CD4-positive, alpha-beta T cell (primary cell): ENCODE measurements around the gene ARHGAP33. TPM values are rescaled to one million over a fixed set of nuclear protein-coding genes. Genes with fewer than 3 reads are reported as not detected.

Experiments used
- ATAC-seq: fragments of 200-7000 bp; cut with Tn5 transposase; one replicate; pipeline ENCODE4 v1.10.0; 2022; ENCODE audit warnings: mild to moderate bottlenecking; ENCODE audit not compliant: poor library complexity
- CTCF ChIA-PET: fragments of 350-600 bp; sonication (Branson Sonifier 250); formaldehyde crosslinking; loops from one replicate; lab custom pipeline; 2021; ENCODE audit warnings: antibody characterized with exemption, inconsistent platforms; lab: Charles Lee
- POLR2A ChIA-PET: fragments of 350-600 bp; sonication (Branson Sonifier 250); formaldehyde crosslinking; loops from one replicate; lab custom pipeline; 2021; ENCODE audit warnings: antibody characterized with exemption, inconsistent platforms; lab: Charles Lee
- DNase-seq, 14 experiments: peaks; one replicate each; pipeline ENCODE4 v3.0.0-alpha.2; 2013 to 2020; ENCODE audit warnings: mixed read lengths in 2 of 14
- H3K27ac ChIP-seq, 2 donors: one replicate each; pipeline versions ENCODE4 v1.5.1 to v1.7.0; 2013; ENCODE audit warnings: low read length in 2 of 2, low read depth in 1 of 2, mild to moderate bottlenecking in 1 of 2
- H3K27me3 ChIP-seq, 2 experiments: 1 replicate in 1 of 2; 2 replicates in 1 of 2; pipeline versions ENCODE4 v1.6.1 to v1.7.0; 2013; ENCODE audit warnings: low read length in 2 of 2, control low read depth in 1 of 2, mild to moderate bottlenecking in 1 of 2, moderate library complexity in 1 of 2; ENCODE audit not compliant: insufficient read depth in 2 of 2, control insufficient read depth in 1 of 2
- H3K36me3 ChIP-seq: one replicate; pipeline ENCODE4 v1.6.1; 2013; ENCODE audit warnings: low read length, control low read depth; ENCODE audit not compliant: insufficient read depth
- H3K4me1 ChIP-seq: one replicate; pipeline ENCODE4 v1.6.1; 2013; ENCODE audit warnings: low read length, control low read depth; ENCODE audit not compliant: insufficient read depth
- H3K4me3 ChIP-seq: one replicate; pipeline ENCODE4 v1.5.1; 2013; ENCODE audit warnings: mild to moderate bottlenecking, low read length, moderate library complexity
- H3K9me3 ChIP-seq, 2 experiments: 1 replicate in 1 of 2; 2 replicates in 1 of 2; pipeline versions ENCODE4 v1.6.1 to v1.7.0; 2013; ENCODE audit warnings: low read length in 2 of 2, mild to moderate bottlenecking in 2 of 2, control low read depth in 1 of 2, moderate library complexity in 1 of 2; ENCODE audit not compliant: control insufficient read depth in 1 of 2, insufficient read depth in 1 of 2
- H3K27ac Mint-ChIP-seq: one replicate; pipeline ENCODE4 v1.8.0; 2020; ENCODE audit warnings: mixed read lengths
- H3K27me3 Mint-ChIP-seq: one replicate; pipeline ENCODE4 v1.8.0; 2021; ENCODE audit warnings: mixed read lengths
- H3K36me3 Mint-ChIP-seq: one replicate; pipeline ENCODE4 v1.8.0; 2021; ENCODE audit warnings: low read depth, mixed read lengths
- H3K4me1 Mint-ChIP-seq: one replicate; pipeline ENCODE4 v1.8.0; 2021; ENCODE audit warnings: low read depth, mixed read lengths
- H3K4me3 Mint-ChIP-seq: one replicate; pipeline ENCODE4 v1.8.0; 2020; ENCODE audit warnings: mild to moderate bottlenecking, mixed read lengths
- H3K9me3 Mint-ChIP-seq: one replicate; pipeline ENCODE4 v1.8.0; 2020; ENCODE audit warnings: mixed read lengths
- intact Hi-C, 2 experiments: fragments of 100-400 bp; cut with DNase I in 1 of 2; cut with micrococcal nuclease in 1 of 2; formaldehyde crosslinking; loops; one replicate each; pipeline versions ENCODE4 v1.15.1 to v1.9.0; 2023 to 2025; cut with DNase I, micrococcal nuclease
- total RNA-seq, 174 experiments: library from RNA in 2 of 174; stranded (reverse) in 2 of 174; gene quantifications; one replicate each; pipeline ENCODE4 v1.2.3 and lab custom pipeline; 2021 to 2026
- TF ChIP-seq, protein P1 (sequence below): fragments of 200-600 bp; IDR thresholded peaks from one replicate; pipeline ENCODE4 v1.8.0; 2022; ENCODE audit warnings: antibody characterized with exemption, mild to moderate bottlenecking

The ARHGAP33 gene
- total RNA-seq, 2 experiments from 2014 or later, result 16.4 to 19.5 TPM

DNA sequence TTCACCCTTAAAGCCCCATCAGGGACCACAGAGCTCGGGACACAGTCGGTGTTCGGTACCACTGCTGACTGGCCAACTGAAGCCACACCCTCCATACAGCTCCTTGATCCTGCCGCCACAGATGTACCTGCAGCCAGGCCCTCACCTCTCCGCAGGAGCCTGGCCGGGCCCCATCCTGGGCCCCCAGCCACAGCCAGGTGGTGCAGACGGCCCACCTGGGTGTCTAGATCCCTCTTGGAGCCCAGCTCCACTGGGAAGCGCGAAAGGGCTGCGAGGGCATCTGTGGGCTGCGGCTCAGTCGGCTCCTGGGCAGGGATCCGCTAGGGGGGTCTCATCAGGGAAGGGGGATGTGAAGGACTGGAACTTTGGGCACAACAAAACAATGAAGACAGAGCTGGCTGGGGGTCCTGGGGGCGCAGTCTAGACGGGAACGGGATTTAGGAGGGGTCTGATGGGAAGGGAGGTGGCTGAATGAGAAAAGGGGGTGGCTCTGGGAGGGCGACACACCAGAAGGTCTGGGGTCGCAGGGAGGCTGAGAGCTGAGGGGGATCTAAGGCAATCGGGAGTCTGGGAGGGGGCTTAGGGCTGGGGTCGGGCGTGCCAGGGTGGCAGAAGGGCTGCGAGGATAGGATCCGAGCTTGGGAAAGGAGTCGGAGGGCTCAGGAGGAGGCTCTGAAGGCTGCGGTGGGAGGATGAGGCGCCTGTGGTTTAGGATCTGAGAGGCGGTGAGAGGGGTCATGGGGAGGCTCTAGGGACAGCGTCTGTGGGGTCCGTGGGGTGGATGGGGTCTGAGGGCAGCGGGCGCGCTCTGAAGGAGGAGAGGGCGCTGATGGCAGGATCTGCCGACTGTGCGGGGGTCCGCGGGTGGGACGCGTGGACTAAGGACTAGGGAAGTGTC lies 21.5 kb downstream of the ARHGAP33 start:
- Mint-ChIP-seq H3K9me3 (no peaks in the 10 kb centered on the region), H3K27ac (no peak overlapping the region), H3K27me3 (peaks cover 43% of the 10 kb centered on the region), H3K4me3 (no peak overlapping the region), H3K4me1 (no peaks in the 10 kb centered on the region), H3K36me3 (no peaks in the 10 kb centered on the region)
- no peaks in the 10 kb centered on the region for H3K36me3 ChIP-seq
- DNase-seq (no peak), ATAC-seq (no peak)
- no peak overlapping the region for H3K27ac ChIP-seq
- H3K4me1 ChIP-seq, result peaks cover 8% of the 10 kb centered on the region
- peaks cover 9 to 12% of the 10 kb centered on the region in 2 experiments for H3K27me3 ChIP-seq
- peaks cover 0 to 8% of the 10 kb centered on the region in 2 experiments for H3K9me3 ChIP-seq
- ChIA-PET CTCF (no interaction called here), POLR2A (no interaction called here)
- no peak overlapping the region for H3K4me3 ChIP-seq
- TF ChIP-seq, protein P1, sequence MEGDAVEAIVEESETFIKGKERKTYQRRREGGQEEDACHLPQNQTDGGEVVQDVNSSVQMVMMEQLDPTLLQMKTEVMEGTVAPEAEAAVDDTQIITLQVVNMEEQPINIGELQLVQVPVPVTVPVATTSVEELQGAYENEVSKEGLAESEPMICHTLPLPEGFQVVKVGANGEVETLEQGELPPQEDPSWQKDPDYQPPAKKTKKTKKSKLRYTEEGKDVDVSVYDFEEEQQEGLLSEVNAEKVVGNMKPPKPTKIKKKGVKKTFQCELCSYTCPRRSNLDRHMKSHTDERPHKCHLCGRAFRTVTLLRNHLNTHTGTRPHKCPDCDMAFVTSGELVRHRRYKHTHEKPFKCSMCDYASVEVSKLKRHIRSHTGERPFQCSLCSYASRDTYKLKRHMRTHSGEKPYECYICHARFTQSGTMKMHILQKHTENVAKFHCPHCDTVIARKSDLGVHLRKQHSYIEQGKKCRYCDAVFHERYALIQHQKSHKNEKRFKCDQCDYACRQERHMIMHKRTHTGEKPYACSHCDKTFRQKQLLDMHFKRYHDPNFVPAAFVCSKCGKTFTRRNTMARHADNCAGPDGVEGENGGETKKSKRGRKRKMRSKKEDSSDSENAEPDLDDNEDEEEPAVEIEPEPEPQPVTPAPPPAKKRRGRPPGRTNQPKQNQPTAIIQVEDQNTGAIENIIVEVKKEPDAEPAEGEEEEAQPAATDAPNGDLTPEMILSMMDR, result no peak
- intact Hi-C loops, result no loop called here

DNA sequence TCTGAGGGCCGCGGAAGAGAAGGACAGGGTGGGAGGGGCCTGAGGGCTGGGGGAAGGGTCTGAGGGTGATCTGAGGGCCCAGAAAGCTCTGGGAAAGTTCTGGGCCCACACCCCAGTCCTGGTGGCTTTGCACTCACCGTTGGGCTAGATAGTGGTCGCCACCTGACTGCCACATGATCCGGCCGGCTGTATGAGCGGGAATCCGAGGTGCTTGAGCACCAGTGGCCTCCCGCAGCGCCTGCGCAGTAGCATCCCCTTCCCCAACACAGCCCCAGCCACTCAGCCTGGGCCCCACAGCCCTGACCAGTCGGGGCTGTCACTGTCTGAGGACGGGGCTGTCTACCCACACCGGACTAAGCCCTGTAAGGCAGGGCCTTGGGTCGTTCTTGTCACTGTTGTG lies 22.3 kb downstream of the ARHGAP33 start:
- TF ChIP-seq, protein P1, result no peak
- POLR2A ChIA-PET, result no interaction called here
- CTCF ChIA-PET, result no interaction called here
- H3K4me3 ChIP-seq, result no peak overlapping the region
- no peaks in the 10 kb centered on the region for H3K4me1 Mint-ChIP-seq
- ATAC-seq (no peak), DNase-seq (no peak)
- peaks cover 9 to 12% of the 10 kb centered on the region in 2 experiments for H3K27me3 ChIP-seq
- H3K27ac ChIP-seq, result no peak overlapping the region
- H3K4me1 ChIP-seq, result peaks cover 8% of the 10 kb centered on the region
- H3K4me3 Mint-ChIP-seq, result no peak overlapping the region
- no peaks in the 10 kb centered on the region for H3K9me3 Mint-ChIP-seq
- intact Hi-C loops, result no loop called here
- no peaks in the 10 kb centered on the region for H3K36me3 ChIP-seq
- H3K27me3 Mint-ChIP-seq, result peaks cover 46% of the 10 kb centered on the region
- no peak overlapping the region for H3K27ac Mint-ChIP-seq
- H3K9me3 ChIP-seq, result peaks cover 0 to 8% of the 10 kb centered on the region in 2 experiments
- H3K36me3 Mint-ChIP-seq, result no peaks in the 10 kb centered on the region

DNA sequence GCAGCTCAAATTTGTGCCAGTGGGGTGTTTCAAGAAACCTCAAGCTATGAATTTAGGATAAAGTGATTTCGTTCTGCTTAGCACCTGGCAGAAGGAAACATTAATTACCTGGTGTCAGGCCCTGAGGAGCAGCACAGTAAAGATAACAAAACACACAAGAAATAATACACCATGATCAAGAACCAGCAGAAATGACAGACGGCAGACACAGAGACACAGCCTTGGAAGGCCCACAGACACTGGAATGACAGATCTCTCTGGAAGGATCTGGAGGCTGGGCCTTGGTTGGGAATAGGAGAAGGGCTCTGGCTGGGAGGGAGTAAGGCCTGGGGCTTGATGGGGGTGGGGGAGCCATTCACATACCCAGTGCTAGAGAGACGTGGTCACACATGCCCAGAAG lies 26.5 kb downstream of the ARHGAP33 start:
- Mint-ChIP-seq H3K27me3 (peaks cover 29% of the 10 kb centered on the region), H3K36me3 (no peaks in the 10 kb centered on the region), H3K27ac (no peak overlapping the region), H3K4me3 (no peak overlapping the region), H3K9me3 (no peaks in the 10 kb centered on the region), H3K4me1 (no peaks in the 10 kb centered on the region)
- TF ChIP-seq, protein P1, result no peak
- H3K4me3 ChIP-seq, result no peak overlapping the region
- no peak for ATAC-seq
- H3K27me3 ChIP-seq, result peaks cover 5 to 6% of the 10 kb centered on the region in 2 experiments
- no peak for DNase-seq
- intact Hi-C loops, result no loop called here
- H3K27ac ChIP-seq, result no peak overlapping the region
- H3K36me3 ChIP-seq, result no peaks in the 10 kb centered on the region
- peaks cover 12% of the 10 kb centered on the region for H3K4me1 ChIP-seq
- POLR2A ChIA-PET, result no interaction called here
- peaks cover 0 to 5% of the 10 kb centered on the region in 2 experiments for H3K9me3 ChIP-seq
- CTCF ChIA-PET, result no interaction called here
